ENCODE data around the gene RABEPK. TPM values are rescaled to one million over a fixed set of nuclear protein-coding genes. Genes with fewer than 3 reads are reported as not detected.

The RABEPK gene
- total RNA-seq, 1 donor: 25.2 TPM

DNA sequence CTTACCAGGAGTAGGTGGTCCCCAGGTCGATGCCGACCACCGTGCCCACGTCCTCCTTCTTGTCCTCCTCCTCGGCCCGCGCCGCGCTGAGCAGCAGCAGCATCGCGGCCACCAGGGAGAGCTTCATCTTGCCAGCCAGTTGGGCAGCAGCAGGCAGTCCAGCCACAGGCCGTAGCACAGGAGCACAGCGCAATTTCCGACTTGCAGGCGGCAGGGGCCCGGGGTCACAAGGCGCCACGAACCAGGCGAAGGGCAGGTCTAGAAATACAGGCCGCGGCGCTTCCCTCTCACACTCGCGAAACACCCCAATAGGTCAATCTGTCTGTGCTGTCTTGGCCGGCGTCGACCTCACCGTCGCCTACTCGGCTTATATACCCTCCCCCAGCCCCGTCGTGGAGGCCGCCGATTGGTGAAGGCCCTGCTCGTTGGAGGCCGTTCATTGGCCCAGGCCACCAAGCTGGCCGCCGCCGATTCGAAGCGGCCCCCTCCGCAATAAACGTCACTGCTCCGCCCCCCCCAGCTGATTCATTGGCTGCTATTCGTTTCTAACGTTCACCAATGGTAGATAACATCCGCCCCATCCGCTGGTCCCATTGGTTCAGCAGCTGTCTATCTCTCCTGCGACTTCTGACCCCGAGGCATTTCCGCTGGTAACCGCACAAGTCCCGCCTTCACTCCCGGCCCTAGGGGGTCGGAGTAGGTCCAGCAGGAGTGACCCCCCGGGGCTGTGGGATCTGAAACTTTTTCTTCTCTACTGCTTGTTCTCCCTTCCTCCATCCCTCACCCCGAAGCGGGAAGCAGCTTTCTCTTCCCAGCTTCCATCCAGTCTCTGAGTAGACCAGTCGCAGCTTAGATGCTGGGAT, 40.9 kb downstream of the RABEPK start, which contains the start of gene HSPA5:
TSS of gene HSPA5 (minus strand) at position 344 of the 863 bp plus-strand sequence. CDS start at position 127, 217 bp downstream.
- TF ChIP-seq, protein P1, sequence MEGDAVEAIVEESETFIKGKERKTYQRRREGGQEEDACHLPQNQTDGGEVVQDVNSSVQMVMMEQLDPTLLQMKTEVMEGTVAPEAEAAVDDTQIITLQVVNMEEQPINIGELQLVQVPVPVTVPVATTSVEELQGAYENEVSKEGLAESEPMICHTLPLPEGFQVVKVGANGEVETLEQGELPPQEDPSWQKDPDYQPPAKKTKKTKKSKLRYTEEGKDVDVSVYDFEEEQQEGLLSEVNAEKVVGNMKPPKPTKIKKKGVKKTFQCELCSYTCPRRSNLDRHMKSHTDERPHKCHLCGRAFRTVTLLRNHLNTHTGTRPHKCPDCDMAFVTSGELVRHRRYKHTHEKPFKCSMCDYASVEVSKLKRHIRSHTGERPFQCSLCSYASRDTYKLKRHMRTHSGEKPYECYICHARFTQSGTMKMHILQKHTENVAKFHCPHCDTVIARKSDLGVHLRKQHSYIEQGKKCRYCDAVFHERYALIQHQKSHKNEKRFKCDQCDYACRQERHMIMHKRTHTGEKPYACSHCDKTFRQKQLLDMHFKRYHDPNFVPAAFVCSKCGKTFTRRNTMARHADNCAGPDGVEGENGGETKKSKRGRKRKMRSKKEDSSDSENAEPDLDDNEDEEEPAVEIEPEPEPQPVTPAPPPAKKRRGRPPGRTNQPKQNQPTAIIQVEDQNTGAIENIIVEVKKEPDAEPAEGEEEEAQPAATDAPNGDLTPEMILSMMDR (IDR thresholded peaks at IDR 0.05; ENCODE audit: insufficient read depth, low read length): no peak
- peak within 1 kb of the TSS; percentile 97 for H3K4me3 ChIP-seq (ENCODE audit: low read depth, low read length)
- peak; percentile 100 for DNase-seq (ENCODE audit: low read depth)

DNA sequence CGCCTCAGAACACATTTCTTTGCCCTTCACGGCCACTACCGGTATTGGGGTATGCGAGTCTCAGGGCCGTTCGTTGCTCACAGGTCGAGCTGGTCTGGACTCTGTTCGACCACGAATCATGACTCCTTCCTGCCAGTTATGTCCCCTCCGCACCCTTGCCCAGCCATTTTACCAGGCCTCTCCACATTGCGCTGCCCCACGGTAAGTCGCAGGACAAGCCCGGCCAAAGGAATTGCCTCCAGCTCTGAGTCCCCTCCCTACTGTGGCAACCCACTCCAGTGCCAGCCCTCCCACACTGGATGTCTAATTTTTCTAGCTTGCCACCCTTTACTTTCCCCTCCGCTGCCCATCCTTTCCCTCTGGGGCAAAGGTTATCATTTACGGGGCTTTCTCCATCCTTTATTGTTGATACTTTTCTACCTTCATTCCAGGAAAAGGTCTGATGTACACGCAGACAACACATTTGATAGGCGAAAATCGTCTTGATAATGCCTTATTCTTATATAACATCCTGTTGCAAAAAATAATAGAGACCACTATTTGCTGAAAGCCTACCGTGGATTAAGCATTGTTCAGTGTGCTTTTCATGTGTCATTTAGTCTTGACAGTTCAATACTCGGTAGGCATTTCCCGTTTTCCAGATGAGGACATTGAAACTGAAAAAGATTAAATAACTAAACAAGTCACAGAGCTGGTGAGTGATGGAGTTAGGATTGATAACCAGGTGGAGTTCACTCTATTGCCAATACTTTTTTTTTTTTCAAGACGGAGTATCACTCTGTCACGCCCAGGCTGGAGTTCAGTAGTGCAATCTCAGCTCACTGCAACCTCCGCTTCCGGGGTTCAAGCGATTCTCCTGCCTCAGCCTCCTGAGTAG, 41.8 kb downstream of the RABEPK start:
- peak; percentile 23 for DNase-seq (ENCODE audit: low read depth)
- peak overlapping the region; percentile 72 for H3K4me3 ChIP-seq (ENCODE audit: low read depth, low read length)
- TF ChIP-seq, protein P1 (IDR thresholded peaks at IDR 0.05; ENCODE audit: insufficient read depth, low read length): no peak

DNA sequence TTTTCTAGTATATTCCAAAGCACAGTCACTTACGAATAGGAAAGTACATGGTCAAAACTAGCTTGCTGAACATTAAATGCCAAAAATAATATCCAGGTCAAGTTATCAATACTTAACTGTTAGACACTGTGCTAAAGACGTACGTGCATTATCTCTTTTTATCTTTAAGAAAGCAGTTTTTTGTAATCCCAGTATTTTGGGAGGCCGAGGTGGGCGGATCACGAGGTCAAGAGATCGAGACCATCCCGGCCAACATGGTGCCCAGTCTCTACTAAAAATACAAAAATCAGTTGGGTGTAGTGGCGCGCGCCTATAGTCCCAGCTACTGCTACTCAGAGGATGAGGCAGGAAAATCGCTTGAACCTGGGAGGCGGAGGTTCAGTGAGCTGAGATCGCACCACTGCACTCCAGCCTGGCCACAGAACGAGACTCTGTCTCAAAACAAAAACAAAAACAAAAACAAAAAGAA, 43.5 kb downstream of the RABEPK start:
- no peak overlapping the region for H3K4me3 ChIP-seq (ENCODE audit: low read depth, low read length)
- no peak for DNase-seq (ENCODE audit: low read depth)
- TF ChIP-seq, protein P1 (IDR thresholded peaks at IDR 0.05; ENCODE audit: insufficient read depth, low read length): no peak

DNA sequence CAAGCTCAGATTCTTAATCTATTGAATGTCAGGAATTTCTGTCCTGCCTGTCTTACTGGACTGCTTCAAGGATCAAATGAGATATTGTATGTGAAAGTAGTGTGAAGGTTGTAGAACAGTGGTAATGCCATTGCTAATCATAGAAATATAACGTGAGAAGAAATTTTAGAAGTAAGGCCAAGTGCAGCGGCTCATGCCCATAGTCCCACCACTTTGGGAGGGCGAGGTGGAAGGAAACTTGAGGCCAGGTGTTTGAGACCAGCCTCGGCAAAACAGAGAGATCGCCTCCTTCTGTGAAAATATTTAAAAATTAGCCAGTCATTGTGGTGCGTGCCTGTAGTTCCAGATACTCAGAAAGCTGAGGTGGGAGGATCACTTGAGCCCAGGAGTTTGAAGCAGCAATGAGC, 45.9 kb downstream of the RABEPK start:
- no peak overlapping the region for H3K4me3 ChIP-seq (ENCODE audit: low read depth, low read length)
- DNase-seq (ENCODE audit: low read depth): no peak
- TF ChIP-seq, protein P1 (IDR thresholded peaks at IDR 0.05; ENCODE audit: insufficient read depth, low read length): no peak

DNA sequence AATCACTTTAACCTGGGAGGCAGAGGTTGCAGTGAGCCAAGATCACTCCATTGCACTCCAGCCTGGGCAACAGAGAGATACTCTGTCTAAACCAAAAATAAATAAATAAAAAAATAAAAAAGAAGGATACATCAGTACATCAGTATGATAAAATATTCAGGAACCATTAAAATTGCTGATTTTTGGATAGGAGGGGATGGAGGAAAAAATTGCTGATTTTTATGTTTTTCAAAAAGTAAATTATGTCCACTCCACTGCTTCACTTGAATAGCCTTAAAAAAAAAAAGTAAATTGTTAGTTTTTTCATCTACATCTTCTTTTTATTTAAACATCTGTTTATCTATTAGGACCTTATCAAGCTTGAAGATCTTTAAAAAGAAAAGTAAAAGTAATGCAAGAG, 53.9 kb downstream of the RABEPK start:
- TF ChIP-seq, protein P1 (IDR thresholded peaks at IDR 0.05; ENCODE audit: insufficient read depth, low read length): no peak
- DNase-seq (ENCODE audit: low read depth): no peak

DNA sequence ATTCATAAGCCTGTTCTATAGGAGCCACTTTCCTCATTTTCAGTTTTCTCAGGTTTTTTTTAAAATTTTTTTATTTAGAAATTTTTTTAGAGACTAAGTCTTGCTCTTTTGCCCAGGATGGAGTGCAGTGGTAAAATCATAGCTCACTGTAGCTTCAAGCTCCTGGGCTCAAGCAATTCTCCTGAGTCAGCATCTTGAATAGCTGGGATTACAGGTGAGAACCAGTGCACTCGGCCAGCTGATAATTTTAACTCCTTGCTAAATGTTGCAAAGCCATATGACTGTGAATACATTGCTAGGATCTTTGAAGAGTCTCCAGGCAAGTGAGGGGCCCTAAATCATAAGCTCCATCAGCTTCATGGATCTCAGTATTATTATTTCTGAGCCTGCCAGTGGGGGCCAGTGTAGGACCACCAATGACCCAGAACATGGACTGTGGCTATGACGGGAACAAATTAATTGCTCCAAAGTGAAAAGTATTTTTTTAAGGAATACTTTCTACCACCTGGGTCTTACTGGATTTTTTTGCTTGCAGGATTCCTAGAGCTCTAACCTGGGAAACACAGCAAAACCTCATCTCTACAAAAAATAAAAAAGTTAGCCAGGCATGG, 55.5 kb downstream of the RABEPK start:
- TF ChIP-seq, protein P1 (IDR thresholded peaks at IDR 0.05; ENCODE audit: insufficient read depth, low read length): peak; percentile 13
- no peak overlapping the region for H3K4me3 ChIP-seq (ENCODE audit: low read depth, low read length)
- DNase-seq (ENCODE audit: low read depth): no peak

More for the DNA sequence above, 53.9 kb downstream of the RABEPK start:
- no peak overlapping the region for H3K4me3 ChIP-seq (ENCODE audit: low read depth, low read length)

Measured in fibroblast of the aortic adventitia (primary cell).